Epithelial cell of prostate (primary cell): ENCODE measurements around the gene RNF126.

ENCODE experiments used
- DNase-seq: peaks from one replicate; pipeline ENCODE4 v3.0.0-alpha.2; 2011; ENCODE audit warnings: low read depth, low spot score
- H3K27ac ChIP-seq: fragments of 450-650 bp; 2 replicates; pipeline ENCODE4 v1.5.1; 2017; ENCODE audit warnings: mild to moderate bottlenecking

The RNF126 gene

GRCh38 chr19:664913-665443, 2.0 kb upstream of the RNF126 start:
- no peak for DNase-seq
- no peak overlapping the region for H3K27ac ChIP-seq

GRCh38 chr19:663682-664117, 686 bp upstream of the RNF126 start:
- DNase-seq = no peak
- H3K27ac ChIP-seq = peak overlapping the region; percentile 86

DNA sequence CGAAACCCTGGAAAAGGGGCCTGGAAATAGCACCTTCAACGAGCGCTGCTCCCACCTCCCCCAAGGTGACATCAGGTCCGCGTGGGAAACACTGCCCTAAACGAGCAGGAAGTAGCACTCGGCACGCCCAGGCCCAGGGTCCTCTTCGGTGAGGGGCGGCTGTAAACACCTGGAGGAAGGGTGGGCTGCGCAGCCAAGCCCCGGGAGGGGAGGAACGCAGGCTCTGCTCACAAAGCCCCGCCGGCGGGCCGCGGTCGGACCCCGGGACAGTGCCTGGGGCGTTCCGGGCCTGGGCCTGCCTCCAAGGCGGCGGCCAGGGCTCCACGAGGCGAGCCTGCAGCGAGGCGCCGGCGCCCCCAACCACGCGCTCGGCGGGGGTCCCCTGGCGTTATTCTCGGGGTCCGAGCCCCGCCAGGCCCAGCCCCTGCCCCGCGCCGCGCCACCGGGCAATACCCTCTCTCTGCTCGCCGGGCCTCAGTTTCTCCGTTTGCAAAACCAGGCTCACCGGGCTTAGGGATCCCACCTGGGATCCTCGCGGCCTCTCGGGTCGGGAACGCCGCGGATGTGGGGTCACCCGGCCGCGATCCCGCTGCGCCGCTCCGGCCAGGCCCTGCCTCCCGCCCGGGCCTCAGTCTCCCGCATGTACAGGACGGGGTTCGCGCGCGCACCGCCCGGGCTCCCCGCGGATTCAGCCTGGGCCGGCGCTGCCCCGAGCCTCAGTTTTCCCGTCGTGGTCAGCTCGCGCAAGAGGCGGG, 630 bp downstream of the RNF126 start:
- H3K27ac ChIP-seq = peak overlapping the region; percentile 86
- no peak for DNase-seq

DNA sequence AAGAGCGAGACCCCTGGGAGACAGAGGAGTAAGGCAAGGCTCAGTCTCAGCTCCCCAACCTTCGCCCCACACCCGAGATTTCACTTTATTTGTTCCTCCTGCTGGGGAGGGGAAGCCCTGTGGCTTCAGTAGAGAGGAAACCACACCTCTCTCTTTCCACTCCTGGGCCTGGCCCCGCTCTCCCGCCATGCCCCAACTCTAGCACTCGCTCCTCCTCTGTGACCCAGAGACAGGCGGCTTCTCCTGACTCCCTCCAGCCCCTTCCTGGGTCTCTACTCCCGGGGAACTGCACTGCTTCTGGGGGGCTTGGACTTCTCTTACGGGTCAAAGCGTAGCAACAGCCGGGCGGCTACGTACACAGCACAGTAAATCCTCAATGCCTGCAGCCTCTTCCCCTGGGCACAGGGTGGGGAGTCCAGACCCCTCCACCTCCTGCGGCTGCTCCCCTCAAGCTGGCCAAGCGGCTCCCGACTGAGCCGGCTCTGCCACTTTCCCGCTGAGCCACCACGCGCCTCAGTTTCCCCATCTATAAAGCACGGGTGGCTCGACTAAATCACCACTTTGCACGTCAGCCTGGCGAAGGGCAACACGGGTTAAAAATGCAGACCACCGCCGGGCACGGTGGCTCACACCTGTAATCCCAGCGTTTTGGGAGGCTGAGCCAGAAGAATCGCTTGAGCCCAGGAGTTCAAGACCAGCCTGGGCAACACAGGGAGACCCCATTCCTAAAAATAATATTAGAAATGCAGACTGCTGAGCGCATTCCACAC, 1.4 kb downstream of the RNF126 start:
- peak overlapping the region; percentile 86 for H3K27ac ChIP-seq
- no peak for DNase-seq

DNA sequence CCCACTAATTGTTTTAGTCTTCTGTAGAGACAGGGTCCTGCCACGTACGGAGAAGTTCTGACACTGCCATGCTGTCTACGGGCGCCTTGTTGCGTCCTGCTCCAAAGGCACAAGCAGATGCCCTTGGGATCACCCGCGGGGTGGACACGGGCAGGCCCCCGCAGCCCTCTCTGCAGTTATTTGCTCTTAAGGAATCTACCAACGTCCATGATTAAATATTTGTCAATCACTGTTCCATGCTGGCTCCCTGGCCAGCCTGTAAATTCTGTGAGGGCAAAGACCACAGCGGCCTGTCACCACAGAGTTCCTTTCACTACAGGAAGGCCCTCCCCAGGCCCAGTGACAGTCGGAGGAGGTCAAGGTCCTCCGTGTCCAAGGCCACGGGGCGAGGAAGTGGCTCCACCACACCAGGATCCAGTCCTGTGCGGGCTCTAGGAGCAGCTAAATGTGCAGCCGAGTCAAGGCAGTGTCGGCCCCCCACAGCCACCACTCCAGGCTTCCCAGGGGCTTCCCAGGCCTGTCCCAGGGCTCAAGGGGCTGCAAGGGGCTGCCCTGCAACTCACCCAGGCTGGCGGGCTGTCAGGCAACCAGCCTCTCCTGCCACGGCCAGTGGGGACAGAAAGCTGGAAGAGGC, 2.1 kb downstream of the RNF126 start:
- peak overlapping the region; percentile 86 for H3K27ac ChIP-seq
- DNase-seq = no peak

DNA sequence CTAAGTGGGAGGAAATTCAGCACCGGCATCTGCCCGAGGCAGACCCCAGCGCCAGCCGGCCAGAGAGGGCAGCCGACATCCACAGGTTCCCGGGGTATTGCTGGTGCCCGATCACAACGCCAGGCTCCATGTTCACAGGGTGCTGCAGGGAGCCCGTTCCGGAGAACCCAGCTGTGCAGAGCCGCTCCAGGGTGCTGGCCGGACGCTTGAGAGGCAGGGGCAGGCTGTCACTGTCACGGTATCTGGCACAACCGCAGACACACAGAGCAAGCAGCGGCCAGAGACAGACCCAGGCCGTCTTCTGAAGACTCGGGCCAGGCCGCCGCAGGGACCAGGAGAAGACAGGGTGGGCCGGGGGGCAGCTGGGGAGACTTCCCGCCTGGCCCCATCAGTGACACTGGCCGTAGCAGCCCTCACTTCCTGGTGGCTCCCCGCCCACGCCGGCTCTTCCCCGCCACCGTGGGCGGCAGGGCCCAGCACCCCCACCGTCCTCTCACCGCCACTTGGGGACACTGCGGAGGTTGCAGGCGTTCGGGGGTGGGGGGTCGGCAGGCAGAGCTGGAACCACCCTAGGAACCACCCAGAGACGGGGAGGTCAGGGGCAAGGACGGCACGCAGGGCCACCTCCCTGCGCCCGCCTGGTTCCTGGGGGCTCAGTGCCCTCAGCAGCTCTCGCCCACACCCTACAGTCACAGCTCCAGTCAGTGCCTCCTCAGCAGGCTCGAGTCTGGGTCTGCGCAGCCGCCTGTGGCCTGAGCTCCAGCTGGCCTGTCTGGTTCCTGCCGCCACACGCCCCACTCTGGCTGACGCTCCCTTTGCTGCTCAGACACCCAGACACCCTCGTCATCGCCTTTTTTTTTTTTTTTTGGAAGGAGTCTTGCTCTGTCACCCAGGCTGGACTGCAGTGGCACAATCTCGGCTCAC, 3.8 kb downstream of the RNF126 start:
- peak; percentile 93 for DNase-seq

DNA sequence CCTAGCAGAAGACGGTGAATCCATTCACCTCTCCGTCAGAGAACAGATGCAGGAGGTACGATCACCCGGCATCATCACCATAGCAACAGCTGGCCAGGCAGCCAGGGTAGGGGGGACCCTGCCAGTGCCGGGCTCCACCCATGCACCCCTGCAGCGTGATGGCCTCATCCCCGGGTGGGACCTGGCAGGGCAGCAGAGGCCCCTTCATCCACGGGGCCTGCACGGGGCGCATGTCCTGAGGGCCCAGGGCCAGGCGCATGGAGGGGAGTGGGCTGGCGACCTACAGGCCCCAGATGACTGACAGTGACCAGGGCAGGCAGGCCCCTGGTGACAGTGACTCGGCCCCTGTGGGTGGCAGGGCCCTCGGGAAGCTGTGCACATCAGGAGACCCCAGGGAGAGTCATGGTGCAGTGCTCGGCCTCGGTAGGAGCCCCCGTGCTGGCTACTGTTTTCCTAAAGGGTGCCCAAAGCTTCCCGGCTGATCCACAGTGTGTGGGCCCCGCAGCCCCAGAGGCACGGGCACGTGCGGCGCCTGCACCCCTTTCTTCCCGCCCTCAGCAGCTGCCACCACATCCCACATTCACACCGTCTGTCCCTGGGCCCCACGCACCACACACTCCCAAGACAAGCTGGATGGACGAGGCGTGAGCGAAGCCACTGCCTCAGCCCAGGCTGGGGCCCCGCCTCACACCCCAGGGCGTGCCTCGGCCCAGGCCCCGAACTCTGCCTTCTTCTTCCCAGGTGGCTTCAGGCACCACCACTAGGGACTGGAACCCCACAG, 4.8 kb downstream of the RNF126 start:
- peak overlapping the region; percentile 86 for H3K27ac ChIP-seq
- DNase-seq = no peak

More for the DNA sequence above, 3.8 kb downstream of the RNF126 start:
- H3K27ac ChIP-seq = peak overlapping the region; percentile 86

DNA sequence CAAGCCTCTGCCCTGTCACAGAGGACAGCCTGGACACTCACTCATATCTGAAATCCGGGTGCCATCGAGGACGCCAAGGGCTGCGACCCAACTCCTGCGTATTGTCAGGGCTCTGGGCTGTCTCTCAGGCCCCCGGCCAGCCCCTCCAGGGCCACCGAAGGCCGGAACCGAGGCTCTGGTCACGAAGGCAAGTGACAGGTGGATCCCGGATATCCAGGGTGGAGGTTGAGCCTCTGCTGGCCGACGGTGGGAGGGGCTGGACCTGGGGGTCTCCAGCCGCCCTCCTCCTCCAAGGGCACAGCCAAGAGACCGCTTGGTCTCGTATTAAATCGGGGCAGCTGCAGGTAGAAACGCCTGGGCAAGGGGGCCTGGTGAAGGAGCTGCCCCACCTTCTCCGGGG, 5.4 kb downstream of the RNF126 start:
- no peak overlapping the region for H3K27ac ChIP-seq
- no peak for DNase-seq

DNA sequence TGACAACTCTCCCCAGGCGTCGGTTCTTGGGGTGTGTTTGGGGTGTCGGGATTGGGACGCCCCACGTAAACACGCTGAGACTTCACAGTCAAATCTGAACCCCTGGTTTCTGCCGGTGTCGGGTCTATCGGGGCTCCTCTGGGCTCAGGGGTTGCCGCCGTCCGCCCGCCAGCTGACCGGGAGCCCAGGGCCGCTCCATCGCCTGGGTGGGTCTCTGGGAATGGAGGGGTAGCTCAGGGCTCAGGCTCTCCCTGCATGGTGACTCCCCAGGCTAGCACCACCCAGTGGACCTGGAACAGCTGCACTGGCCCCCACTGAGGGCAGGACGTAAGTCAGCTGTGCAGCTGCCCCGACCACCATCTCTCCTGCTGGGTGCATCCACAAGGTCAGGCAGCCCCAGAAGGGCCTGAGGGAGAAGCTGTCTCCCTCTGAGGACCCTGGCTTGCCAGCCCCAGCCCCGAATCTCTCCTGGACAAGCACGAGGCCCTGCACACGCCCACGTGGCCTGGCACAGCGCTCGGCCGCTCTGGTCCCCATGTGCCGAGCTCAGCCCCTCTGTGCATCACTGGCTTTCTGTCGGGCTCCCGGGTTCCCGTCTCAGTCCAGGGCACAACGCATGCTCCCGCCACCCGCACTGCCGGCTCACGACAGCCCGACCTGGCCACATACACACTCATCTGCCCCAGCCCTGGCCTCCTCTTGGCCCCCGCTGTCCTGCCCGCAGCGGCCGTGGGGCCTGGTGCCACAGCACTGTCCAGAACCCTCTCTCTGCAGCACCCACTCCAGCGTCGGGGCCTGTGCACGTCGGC, 6.1 kb downstream of the RNF126 start:
- no peak for DNase-seq

GRCh38 chr19:655691-656090, 7.3 kb downstream of the RNF126 start:
- H3K27ac ChIP-seq = no peak overlapping the region
- DNase-seq = no peak

More for the DNA sequence above, 6.1 kb downstream of the RNF126 start:
- H3K27ac ChIP-seq = no peak overlapping the region

- H3K27ac ChIP-seq = no peak overlapping the region
- no peak for DNase-seq
Measured at GRCh38 chr19:653425-653824, 9.6 kb downstream of the RNF126 start.

GRCh38 chr19:652467-653389, 10.3 kb downstream of the RNF126 start:
- H3K27ac ChIP-seq = no peak overlapping the region
- DNase-seq = no peak

GRCh38 chr19:651991-652390, 11.0 kb downstream of the RNF126 start:
- no peak for DNase-seq
- H3K27ac ChIP-seq = no peak overlapping the region

- DNase-seq = no peak
Measured at GRCh38 chr19:651114-651818, 11.7 kb downstream of the RNF126 start.

DNA sequence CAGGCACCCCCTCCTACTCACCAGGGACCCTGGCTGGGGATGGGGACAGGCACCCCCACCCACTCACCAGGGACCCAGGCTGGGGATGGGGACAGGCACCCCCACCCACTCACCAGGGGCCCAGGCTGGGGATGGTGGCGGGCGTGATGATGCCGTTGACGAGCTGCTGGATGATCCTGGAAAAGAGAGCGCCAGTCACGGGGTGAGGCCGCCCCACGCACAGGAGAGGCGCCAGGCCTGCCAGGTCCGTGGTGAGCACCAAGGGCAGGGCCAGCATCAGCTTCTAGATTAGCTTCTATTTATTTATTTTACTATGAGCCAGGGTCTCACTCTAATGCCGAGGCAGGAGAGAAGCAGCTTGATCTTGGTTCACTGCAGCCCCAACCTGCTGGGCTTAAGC, 12.9 kb downstream of the RNF126 start:
- no peak for DNase-seq

More at GRCh38 chr19:651114-651818, 11.7 kb downstream of the RNF126 start:
- H3K27ac ChIP-seq = no peak overlapping the region

More for the DNA sequence above, 12.9 kb downstream of the RNF126 start:
- H3K27ac ChIP-seq = no peak overlapping the region
